Heart right ventricle (tissue), 16 donors: Measurements from ENCODE around the gene ADGRG7. TPM values are rescaled to one million over a fixed set of nuclear protein-coding genes. Genes with fewer than 3 reads are reported as not detected.

Experiments used
- ATAC-seq, 8 donors: fragments of 200-7000 bp; cut with Tn5 transposase; one replicate each; pipeline ENCODE4 v1.9.1; 2020; ENCODE audit warnings: mild to moderate bottlenecking in 8 of 8, moderate library complexity in 8 of 8, moderate number of reproducible peaks in 1 of 8
- DNase-seq, 2 donors: peaks; one replicate each; pipeline ENCODE4 v3.0.0-alpha.2; 2020
- H3K27ac ChIP-seq, 10 donors: fragments of 200-600 bp; sonication (generic) in 2 of 10; one replicate each; pipeline versions ENCODE4 v1.5.0 to v1.8.0; 2020 to 2022; ENCODE audit warnings: mild to moderate bottlenecking in 3 of 10
- H3K27me3 ChIP-seq, 7 donors: fragments of 200-600 bp; one replicate each; pipeline ENCODE4 v1.8.0; 2021 to 2022; ENCODE audit warnings: mild to moderate bottlenecking in 2 of 7
- H3K36me3 ChIP-seq, 9 donors: fragments of 200-600 bp; sonication (generic) in 1 of 9; one replicate each; pipeline versions ENCODE4 v1.5.0 to v1.8.0; 2020 to 2022; ENCODE audit warnings: mild to moderate bottlenecking in 2 of 9
- H3K4me1 ChIP-seq, 9 donors: fragments of 200-600 bp; sonication (generic) in 1 of 9; one replicate each; pipeline versions ENCODE4 v1.5.0 to v1.8.0; 2020 to 2022; ENCODE audit warnings: mild to moderate bottlenecking in 4 of 9
- H3K4me3 ChIP-seq, 10 donors: fragments of 200-600 bp; sonication (generic) in 2 of 10; one replicate each; pipeline versions ENCODE4 v1.5.0 to v1.8.0; 2020 to 2022; ENCODE audit warnings: mild to moderate bottlenecking in 7 of 10, moderate library complexity in 2 of 10
- H3K9me3 ChIP-seq, 11 donors: fragments of 200-600 bp in 10 of 11; sonication (generic) in 2 of 11; one replicate each; pipeline versions ENCODE4 v1.5.0 to v1.8.0; 2013 to 2022; ENCODE audit warnings: mild to moderate bottlenecking in 2 of 11, control low read depth in 1 of 11, moderate library complexity in 1 of 11
- WGBS, 2 donors: extraction: QIAGEN DNeasy Blood & Tissue Kit; methylation state at CpG; one replicate each; pipeline ENCODE4 v1.1.7; 2013; ENCODE audit warnings: inconsistent platforms in 1 of 2; 5-methylcytosine and 5-hydroxymethylcytosine counted together
- intact Hi-C, 10 donors: fragments of 100-400 bp; cut with DNase I; formaldehyde crosslinking; loops; one replicate each; pipeline versions ENCODE4 v1.11.1 to v1.14.2; 2022
- polyA plus RNA-seq, 2 donors: library from polyadenylated mRNA; stranded (reverse); fragments of 200-250 nt; gene quantifications; one replicate each; pipeline ENCODE4 v1.2.3, GENCODE V29; 2013
- total RNA-seq, 10 donors: library from RNA; stranded (reverse); fragmentation: NEBNext Ultra II Directional in 3 of 10; extraction: Animal tissue kit (Norgen Biotek cat#: 25700) in 3 of 10; gene quantifications; one replicate each; pipeline versions ENCODE4 v1.2.1 to v1.2.4, GENCODE V29; 2021 to 2023
- TF ChIP-seq, protein P1 (sequence below), 9 donors: fragments of 200-600 bp; sonication (generic) in 2 of 9; IDR thresholded peaks; one replicate each; pipeline versions ENCODE4 v1.5.0 to v1.8.0; 2021 to 2022; ENCODE audit warnings: antibody characterized with exemption in 9 of 9, mild to moderate bottlenecking in 5 of 9, moderate library complexity in 1 of 9
- donor health status: Arrhythmogenic right ventricular cardiomyopathy.
- donor health status: ischemic (EF 13 %, LVEDD 7.1; RV severe dilation, severe dysfunction).
- donor health status: healthy with polysubstance abuse.
- donor health status: DM: no; HTN: yes; CAD: no.
- donor health status: DM: no; HTN: no; CAD: no.
- donor health status: ischemic (EF 25% LVEDD 6.9; RV normal size, moderate dysfunction).
- donor health status: ischemic (EF 25% LVEDD 5.7; RV mildly dilated, moderate dysfunction).
- donor health status: healthy.
- donor health status: DM: yes; HTN: yes; CAD: no.
- donor health status: Ischemic cardiomyopathy.
- donor health status: ischemic (EF 35%, LVEDD 5.7; RV mildly dilated, moderate dysfunction).
- donor health status: nonischemic (EF 11% LVEDD 7.7; RV severe dilation, severe dysfunction).
- donor health status: DM: yes; HTN: yes; CAD: no.
- donor health status: PGD.
- donor health status: ischemic (EF 29% LVEDD 5.4; RV normal size, mild dysfunction).
- donor health status: nonischemic (EF 23%, LVEDD 6.1; RV moderate dilation, normal function).

The ADGRG7 gene
- total and polyA plus RNA-seq, 12 donors, result 0.30 TPM; not detected in 11

DNA sequence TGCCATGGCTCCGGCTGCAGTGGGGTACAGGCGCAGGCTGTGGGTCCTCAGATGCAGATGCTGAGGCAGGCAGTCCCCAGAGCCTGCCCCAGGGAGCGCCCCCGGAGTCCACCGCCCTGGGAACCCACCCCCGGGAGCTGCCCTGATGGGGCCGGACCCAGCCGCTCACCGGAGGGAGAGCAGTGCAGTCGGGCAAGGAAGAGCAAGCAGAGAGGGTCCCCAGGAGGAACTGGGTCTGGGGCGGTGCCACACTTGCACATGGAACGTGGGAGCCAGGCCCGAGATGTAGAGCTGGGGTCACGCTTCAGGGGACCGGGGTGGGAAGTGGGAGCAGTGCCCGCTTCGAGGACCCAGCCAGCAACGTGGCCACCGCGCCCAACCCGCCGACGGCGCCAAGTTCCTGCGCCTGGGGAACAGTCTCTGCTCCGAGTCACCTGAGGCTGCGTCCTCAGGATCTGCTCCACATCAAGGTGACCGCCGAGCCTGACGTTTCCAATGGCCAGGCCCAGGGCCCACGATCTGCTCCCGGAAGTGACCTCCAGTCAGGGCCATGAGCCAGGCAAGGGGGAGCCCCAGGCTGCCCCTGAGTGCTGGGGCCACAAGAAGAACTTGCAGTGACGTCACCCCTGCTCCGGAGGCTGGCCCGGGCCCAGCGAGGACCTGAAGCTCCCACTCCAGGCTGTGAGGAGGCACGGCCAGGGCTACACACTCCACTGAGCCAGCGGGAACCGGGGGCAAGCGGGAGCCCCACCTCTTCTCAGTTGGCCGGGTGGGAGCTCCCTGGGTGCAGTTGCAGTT is 72.9 kb downstream of the ADGRG7 start:
- H3K36me3 ChIP-seq, result no peaks in the 10 kb centered on the region
- peaks cover 0 to 11% (median 0%) of the 10 kb centered on the region in 11 donors for H3K9me3 ChIP-seq
- WGBS, 2 donors, result 58 to 62% methylated on average over 41 of the region's 41 CpGs
- peak overlapping the region in 5 of 10 donors; percentile 27 to 39 (median 35) for H3K4me3 ChIP-seq
- TF ChIP-seq, protein P1, sequence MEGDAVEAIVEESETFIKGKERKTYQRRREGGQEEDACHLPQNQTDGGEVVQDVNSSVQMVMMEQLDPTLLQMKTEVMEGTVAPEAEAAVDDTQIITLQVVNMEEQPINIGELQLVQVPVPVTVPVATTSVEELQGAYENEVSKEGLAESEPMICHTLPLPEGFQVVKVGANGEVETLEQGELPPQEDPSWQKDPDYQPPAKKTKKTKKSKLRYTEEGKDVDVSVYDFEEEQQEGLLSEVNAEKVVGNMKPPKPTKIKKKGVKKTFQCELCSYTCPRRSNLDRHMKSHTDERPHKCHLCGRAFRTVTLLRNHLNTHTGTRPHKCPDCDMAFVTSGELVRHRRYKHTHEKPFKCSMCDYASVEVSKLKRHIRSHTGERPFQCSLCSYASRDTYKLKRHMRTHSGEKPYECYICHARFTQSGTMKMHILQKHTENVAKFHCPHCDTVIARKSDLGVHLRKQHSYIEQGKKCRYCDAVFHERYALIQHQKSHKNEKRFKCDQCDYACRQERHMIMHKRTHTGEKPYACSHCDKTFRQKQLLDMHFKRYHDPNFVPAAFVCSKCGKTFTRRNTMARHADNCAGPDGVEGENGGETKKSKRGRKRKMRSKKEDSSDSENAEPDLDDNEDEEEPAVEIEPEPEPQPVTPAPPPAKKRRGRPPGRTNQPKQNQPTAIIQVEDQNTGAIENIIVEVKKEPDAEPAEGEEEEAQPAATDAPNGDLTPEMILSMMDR (IDR thresholded peaks at IDR 0.05), result no peak
- ATAC-seq, result peak; percentile 53 to 97 (median 72)
- H3K4me1 ChIP-seq, result no peaks in the 10 kb centered on the region
- intact Hi-C loops, result no loop called here
- H3K27me3 ChIP-seq, result no peaks in the 10 kb centered on the region
- H3K27ac ChIP-seq, result no peak overlapping the region
- peak; percentile 11 to 54 for DNase-seq

DNA sequence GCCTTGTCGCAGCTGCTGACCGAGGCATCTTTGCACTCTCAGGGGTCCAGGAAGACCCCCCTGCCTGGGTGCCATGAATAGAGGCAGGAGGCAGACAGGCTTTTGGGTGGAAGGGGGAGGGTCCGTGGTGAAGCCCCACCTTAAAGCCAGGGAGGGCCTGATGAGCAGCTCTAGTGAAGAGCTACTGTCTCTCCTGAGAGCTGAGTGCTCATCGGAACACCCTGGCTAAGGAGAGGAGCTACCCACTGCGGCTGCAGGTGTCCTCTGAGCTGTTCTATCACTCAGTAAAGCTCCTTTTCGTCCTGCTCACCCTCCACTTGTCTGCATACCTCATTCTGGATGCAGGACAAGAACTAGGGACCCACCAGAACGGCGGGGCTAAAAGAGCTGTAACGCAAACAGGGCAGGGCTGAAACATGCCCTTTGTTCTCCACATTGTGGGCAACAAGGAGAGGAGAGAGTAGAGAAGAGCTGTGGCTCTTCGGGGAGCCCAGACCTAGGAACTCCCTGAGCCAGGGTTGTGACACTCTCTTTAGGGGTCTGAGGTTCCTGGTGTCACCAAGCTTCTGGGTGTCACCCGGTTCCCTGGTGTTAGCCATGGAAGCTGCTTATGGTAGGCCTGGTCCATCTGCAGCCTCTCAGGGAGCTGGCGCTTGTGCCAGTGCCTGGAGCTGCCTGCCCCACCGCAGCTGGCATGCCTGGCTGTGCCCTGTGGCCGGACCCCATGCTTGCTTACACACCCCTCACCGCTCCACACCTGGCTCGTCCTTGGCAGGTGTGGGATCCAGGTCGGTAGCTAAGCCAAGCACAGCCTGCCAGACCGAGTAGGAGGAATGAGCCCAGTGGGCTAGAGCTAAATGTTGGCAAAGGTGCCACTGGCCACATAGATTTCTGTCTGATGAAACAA is 73.7 kb downstream of the ADGRG7 start:
- Histone ChIP-seq H3K27ac (no peak overlapping the region), H3K4me1 (no peaks in the 10 kb centered on the region), H3K4me3 (peak overlapping the region in 5 of 10 donors; percentile 27 to 39 (median 35)), H3K9me3 (peaks cover 0 to 4% (median 0%) of the 10 kb centered on the region in 11 donors), H3K36me3 (no peaks in the 10 kb centered on the region), H3K27me3 (no peaks in the 10 kb centered on the region)
- intact Hi-C loops, result no loop called here
- TF ChIP-seq, protein P1 (IDR thresholded peaks at IDR 0.05), result no peak
- WGBS, 2 donors, result 77 to 81% methylated on average over 18 of the region's 18 CpGs
- ATAC-seq, result peak in 4 of 8 donors; percentile 14 to 34 (median 30)
- no peak for DNase-seq

DNA sequence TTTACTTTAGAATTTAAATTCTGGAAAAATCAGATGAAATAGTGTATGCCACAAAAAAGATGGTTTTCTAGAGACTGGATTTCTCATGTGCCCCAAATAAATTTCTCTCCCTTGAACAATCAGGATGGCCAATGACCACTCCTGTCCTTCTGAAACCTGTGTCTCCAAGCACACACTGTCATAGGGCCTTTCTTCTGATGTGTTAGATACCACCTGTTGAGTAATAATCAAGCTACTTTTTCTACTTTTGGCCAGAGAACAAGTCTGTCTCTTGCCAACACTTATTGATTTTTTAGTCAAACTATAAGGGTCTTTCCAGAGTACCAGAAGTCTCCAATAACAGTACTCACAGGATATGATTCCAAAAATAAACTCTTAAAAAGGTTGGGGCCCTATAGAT is 83.8 kb downstream of the ADGRG7 start:
- H3K4me1 ChIP-seq, result no peaks in the 10 kb centered on the region
- no peak overlapping the region for H3K27ac ChIP-seq
- no peaks in the 10 kb centered on the region for H3K9me3 ChIP-seq
- H3K27me3 ChIP-seq, result peaks cover 0 to 44% (median 28%) of the 10 kb centered on the region in 7 donors
- TF ChIP-seq, protein P1 (IDR thresholded peaks at IDR 0.05), result no peak
- intact Hi-C loops, result no loop called here
- no peaks in the 10 kb centered on the region for H3K36me3 ChIP-seq
- ATAC-seq, result no peak
- DNase-seq, result no peak
- no peak overlapping the region for H3K4me3 ChIP-seq

DNA sequence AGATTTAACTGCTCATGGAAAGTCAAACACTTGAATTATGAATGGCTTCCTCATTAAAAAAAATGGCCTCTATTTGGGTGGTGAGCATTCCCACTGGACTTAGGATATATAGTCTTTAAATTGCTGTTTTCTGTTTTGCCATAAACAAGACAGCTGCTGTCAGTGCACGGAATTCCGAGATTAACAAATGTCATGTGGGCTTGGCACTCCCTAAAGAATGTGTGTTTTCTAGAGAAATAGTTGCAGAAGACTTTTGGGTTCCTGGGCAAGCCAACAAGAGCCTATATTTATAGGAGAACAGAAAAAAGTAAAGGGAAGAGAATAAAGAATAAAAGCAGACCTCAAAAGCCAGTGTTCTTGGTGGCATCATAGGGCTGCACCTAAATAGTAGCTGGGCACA is 86.3 kb downstream of the ADGRG7 start:
- peaks cover 0 to 44% (median 32%) of the 10 kb centered on the region in 7 donors for H3K27me3 ChIP-seq
- no peak for ATAC-seq
- H3K4me3 ChIP-seq, result no peak overlapping the region
- no peaks in the 10 kb centered on the region for H3K36me3 ChIP-seq
- 63 to 72% methylated on average over 2 of the region's 2 CpGs for WGBS, 2 donors
- no peak for DNase-seq
- H3K9me3 ChIP-seq, result no peaks in the 10 kb centered on the region
- H3K27ac ChIP-seq, result no peak overlapping the region
- intact Hi-C loops, result no loop called here
- H3K4me1 ChIP-seq, result no peaks in the 10 kb centered on the region
- TF ChIP-seq, protein P1 (IDR thresholded peaks at IDR 0.05), result no peak
